Activated T-cell treated with anti-CD3 and anti-CD28 coated beads for 24 hours (primary cell): ENCODE measurements around the gene GADL1.

Source experiments
- DNase-seq: peaks from one replicate; pipeline ENCODE4 v3.0.0-alpha.2; 2020; ENCODE audit warnings: low read depth

The GADL1 gene

GRCh38 chr3:30721314-30721634 lies 173.2 kb downstream of the GADL1 start:
- DNase-seq: no peak

GRCh38 chr3:30720586-30721313 lies 173.7 kb downstream of the GADL1 start:
- DNase-seq: no peak

GRCh38 chr3:30719536-30719935 lies 174.9 kb downstream of the GADL1 start:
- no peak for DNase-seq

- no peak for DNase-seq
Measured at GRCh38 chr3:30713885-30714503, 180.5 kb downstream of the GADL1 start.

GRCh38 chr3:30712991-30713390 lies 181.5 kb downstream of the GADL1 start:
- no peak for DNase-seq

- no peak for DNase-seq
Measured at GRCh38 chr3:30711867-30712266, 182.6 kb downstream of the GADL1 start.

- DNase-seq: no peak
Measured at GRCh38 chr3:30711151-30711550, 183.3 kb downstream of the GADL1 start.

- no peak for DNase-seq
Measured at GRCh38 chr3:30710017-30710416, 184.4 kb downstream of the GADL1 start.

GRCh38 chr3:30708472-30708871 lies 186.0 kb downstream of the GADL1 start:
- no peak for DNase-seq

GRCh38 chr3:30707825-30708224 lies 186.6 kb downstream of the GADL1 start:
- DNase-seq: no peak

GRCh38 chr3:30704931-30705890 lies 189.2 kb downstream of the GADL1 start:
- no peak for DNase-seq

GRCh38 chr3:30702828-30703397 lies 191.5 kb downstream of the GADL1 start:
- DNase-seq: no peak

GRCh38 chr3:30702038-30702827 lies 192.2 kb downstream of the GADL1 start:
- no peak for DNase-seq

GRCh38 chr3:30700702-30701321 lies 193.6 kb downstream of the GADL1 start:
- no peak for DNase-seq

GRCh38 chr3:30699927-30700326 lies 194.5 kb downstream of the GADL1 start:
- no peak for DNase-seq

GRCh38 chr3:30698549-30698948 lies 195.9 kb downstream of the GADL1 start:
- no peak for DNase-seq

- DNase-seq: no peak
Measured at GRCh38 chr3:30696896-30697295, 197.6 kb downstream of the GADL1 start.

- no peak for DNase-seq
Measured at GRCh38 chr3:30696403-30696819, 198.1 kb downstream of the GADL1 start.

- no peak for DNase-seq
Measured at GRCh38 chr3:30695302-30696061, 199.0 kb downstream of the GADL1 start.

GRCh38 chr3:30694668-30695067 lies 199.8 kb downstream of the GADL1 start:
- no peak for DNase-seq
